Measurements from ENCODE around the gene TEK.

Gene TEK

DNA sequence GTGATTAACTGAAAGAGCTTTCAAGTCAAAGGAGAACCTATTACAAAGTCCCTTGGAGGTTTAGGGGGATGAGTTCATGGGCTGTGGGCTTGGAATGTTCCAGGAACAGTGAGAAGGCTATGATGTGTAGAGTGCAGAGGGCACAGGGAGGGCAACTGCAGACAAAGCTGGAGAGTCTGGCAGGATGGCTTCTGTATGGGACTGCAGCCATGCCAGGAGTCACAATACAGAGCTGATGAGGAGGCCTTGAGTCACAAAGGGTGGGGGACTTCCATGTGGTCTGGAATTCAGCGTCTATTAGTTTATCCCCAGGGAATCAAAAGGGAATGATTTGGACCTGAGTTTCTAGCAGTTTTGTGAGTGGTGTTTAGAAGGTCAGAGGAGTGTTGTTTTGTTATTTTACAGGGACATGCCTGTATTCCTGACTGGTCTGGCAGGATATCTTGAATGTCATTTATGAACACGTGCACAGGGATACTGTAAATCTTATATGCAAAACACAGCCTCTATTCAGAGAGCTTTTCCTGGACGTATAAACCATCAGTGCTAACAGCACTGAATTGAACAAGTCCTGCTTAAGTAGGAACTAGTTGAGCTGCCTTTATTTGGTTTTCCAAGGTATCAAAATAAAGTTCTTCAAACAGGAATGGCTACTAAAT lies 14.3 kb upstream of the TEK start:
- no peak overlapping the region for H3K4me3 ChIP-seq (ENCODE audit: low read length)
- TF ChIP-seq, protein P1, sequence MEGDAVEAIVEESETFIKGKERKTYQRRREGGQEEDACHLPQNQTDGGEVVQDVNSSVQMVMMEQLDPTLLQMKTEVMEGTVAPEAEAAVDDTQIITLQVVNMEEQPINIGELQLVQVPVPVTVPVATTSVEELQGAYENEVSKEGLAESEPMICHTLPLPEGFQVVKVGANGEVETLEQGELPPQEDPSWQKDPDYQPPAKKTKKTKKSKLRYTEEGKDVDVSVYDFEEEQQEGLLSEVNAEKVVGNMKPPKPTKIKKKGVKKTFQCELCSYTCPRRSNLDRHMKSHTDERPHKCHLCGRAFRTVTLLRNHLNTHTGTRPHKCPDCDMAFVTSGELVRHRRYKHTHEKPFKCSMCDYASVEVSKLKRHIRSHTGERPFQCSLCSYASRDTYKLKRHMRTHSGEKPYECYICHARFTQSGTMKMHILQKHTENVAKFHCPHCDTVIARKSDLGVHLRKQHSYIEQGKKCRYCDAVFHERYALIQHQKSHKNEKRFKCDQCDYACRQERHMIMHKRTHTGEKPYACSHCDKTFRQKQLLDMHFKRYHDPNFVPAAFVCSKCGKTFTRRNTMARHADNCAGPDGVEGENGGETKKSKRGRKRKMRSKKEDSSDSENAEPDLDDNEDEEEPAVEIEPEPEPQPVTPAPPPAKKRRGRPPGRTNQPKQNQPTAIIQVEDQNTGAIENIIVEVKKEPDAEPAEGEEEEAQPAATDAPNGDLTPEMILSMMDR (conservative IDR thresholded peaks at IDR 0.05; ENCODE audit: low read depth, low read length) = no peak
- DNase-seq (ENCODE audit: low read depth) = peak; percentile 42

- DNase-seq (ENCODE audit: low read depth) = no peak
- H3K4me3 ChIP-seq (ENCODE audit: low read length) = no peak overlapping the region
- TF ChIP-seq, protein P1 (conservative IDR thresholded peaks at IDR 0.05; ENCODE audit: low read depth, low read length) = no peak
These were observed 1.8 kb upstream of the TEK start for GRCh38 chr9:27107241-27107640.

- TF ChIP-seq, protein P1 (conservative IDR thresholded peaks at IDR 0.05; ENCODE audit: low read depth, low read length) = no peak
- DNase-seq (ENCODE audit: low read depth) = no peak
- H3K4me3 ChIP-seq (ENCODE audit: low read length) = no peak overlapping the region
These were observed 596 bp downstream of the TEK start for GRCh38 chr9:27109621-27110020.

- TF ChIP-seq, protein P1 (conservative IDR thresholded peaks at IDR 0.05; ENCODE audit: low read depth, low read length) = no peak
- no peak for DNase-seq (ENCODE audit: low read depth)
- H3K4me3 ChIP-seq (ENCODE audit: low read length) = no peak overlapping the region
These were observed 1.2 kb downstream of the TEK start for GRCh38 chr9:27110181-27110580.

DNA sequence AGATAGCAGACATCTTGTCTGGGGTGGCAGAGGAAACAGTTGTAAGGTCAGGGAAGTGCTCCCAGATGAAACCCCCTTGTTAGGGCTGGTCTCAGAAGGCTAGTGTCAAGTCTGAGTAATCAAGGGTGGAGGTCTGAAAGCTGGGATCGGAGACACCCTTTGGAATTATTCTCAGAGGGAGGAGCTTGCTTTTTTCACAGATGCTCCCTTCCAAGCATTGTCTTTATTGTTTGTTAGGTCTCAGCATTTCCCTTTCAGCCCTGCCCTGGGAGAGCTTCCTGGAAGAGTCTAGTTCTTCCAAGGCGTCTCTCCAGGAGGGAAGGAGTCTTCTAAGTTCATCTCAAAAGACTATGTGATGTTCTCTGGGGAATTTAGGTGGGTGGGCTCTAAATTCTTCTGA lies 3.2 kb downstream of the TEK start:
- no peak overlapping the region for H3K4me3 ChIP-seq (ENCODE audit: low read length)
- TF ChIP-seq, protein P1 (conservative IDR thresholded peaks at IDR 0.05; ENCODE audit: low read depth, low read length) = no peak
- no peak for DNase-seq (ENCODE audit: low read depth)

GRCh38 chr9:27117489-27118135 lies 8.6 kb downstream of the TEK start:
- TF ChIP-seq, protein P1 (conservative IDR thresholded peaks at IDR 0.05; ENCODE audit: low read depth, low read length) = no peak
- no peak for DNase-seq (ENCODE audit: low read depth)
- no peak overlapping the region for H3K4me3 ChIP-seq (ENCODE audit: low read length)

- no peak for DNase-seq (ENCODE audit: low read depth)
- no peak overlapping the region for H3K4me3 ChIP-seq (ENCODE audit: low read length)
- TF ChIP-seq, protein P1 (conservative IDR thresholded peaks at IDR 0.05; ENCODE audit: low read depth, low read length) = no peak
These were observed 9.9 kb downstream of the TEK start for GRCh38 chr9:27118916-27119315.
